Gastrocnemius medialis (tissue), 4 donors: ENCODE data around the gene RBKS. TPM values are rescaled to one million over a fixed set of nuclear protein-coding genes. Genes with fewer than 3 reads are reported as not detected.

Experiments
- ATAC-seq, 2 donors: fragments of 150-250 bp; one replicate each; pipeline ENCODE4 v1.9.1; 2016
- DNase-seq, 2 donors: peaks; one replicate each; pipeline ENCODE4 v3.0.0-alpha.2; 2019
- H3K27ac ChIP-seq, 4 donors: fragments of 200-600 bp; sonication (generic); 1 replicate in 1 of 4; 2 replicates in 3 of 4; pipeline ENCODE4 v1.5.1; 2016 to 2018; ENCODE audit warnings: mild to moderate bottlenecking in 2 of 4, moderate library complexity in 1 of 4
- H3K27me3 ChIP-seq, 3 donors: fragments of 200-600 bp; sonication (generic) in 2 of 3; 1 replicate in 1 of 3; 2 replicates in 2 of 3; pipeline versions ENCODE4 v1.5.1 to v1.6.0; 2016 to 2019; ENCODE audit warnings: mild to moderate bottlenecking in 1 of 3, moderate library complexity in 1 of 3
- H3K36me3 ChIP-seq, 2 donors: fragments of 200-600 bp; sonication (generic) in 1 of 2; one replicate each; pipeline ENCODE4 v1.5.1; 2017 to 2018
- H3K4me1 ChIP-seq, 2 donors: fragments of 200-600 bp; sonication (generic) in 1 of 2; one replicate each; pipeline ENCODE4 v1.5.1; 2016 to 2017; ENCODE audit warnings: mild to moderate bottlenecking in 2 of 2
- H3K4me3 ChIP-seq, 4 donors: fragments of 200-600 bp; sonication (generic) in 3 of 4; 1 replicate in 1 of 4; 2 replicates in 3 of 4; pipeline ENCODE4 v1.5.1; 2016 to 2019; ENCODE audit warnings: mild to moderate bottlenecking in 2 of 4
- H3K9me3 ChIP-seq, 3 donors: fragments of 200-600 bp; sonication (generic) in 2 of 3; 1 replicate in 1 of 3; 2 replicates in 2 of 3; pipeline ENCODE4 v1.5.1; 2016 to 2019
- POLR2A ChIP-seq, 2 donors: fragments of 450-650 bp; IDR thresholded peaks; one replicate each; pipeline ENCODE4 v1.6.1; 2017; ENCODE audit warnings: antibody characterized with exemption in 2 of 2, mild to moderate bottlenecking in 2 of 2, moderate library complexity in 2 of 2
- in situ Hi-C, 4 donors: fragments of 200-750 bp; cut with MboI; loops; one replicate each; pipeline versions ENCODE4 v1.15.0 to v1.8.0; 2017; ENCODE audit warnings: low sequenced_read_pairs in 4 of 4
- intact Hi-C: fragments of 100-400 bp; cut with DNase I; formaldehyde crosslinking; loops from one replicate; pipeline ENCODE4 v1.15.1; 2023; ENCODE audit warnings: low total_unique reads
- total RNA-seq, 4 donors: library from RNA; depleted of rRNA; stranded (reverse); fragments of >200 nt; gene quantifications; one replicate each; pipeline versions ENCODE4 v1.1.0 to v1.2.3, GENCODE V29; 2016
- TF ChIP-seq, protein P1 (sequence below), 5 experiments: fragments of 450-650 bp in 3 of 5; fragments of 200-600 bp in 2 of 5; sonication (generic) in 2 of 5; IDR thresholded peaks in 4 of 5; conservative IDR thresholded peaks in 1 of 5; 1 replicate in 4 of 5; 2 replicates in 1 of 5; pipeline ENCODE4 v1.5.1; 2016 to 2019; ENCODE audit warnings: antibody characterized with exemption in 5 of 5, mild to moderate bottlenecking in 3 of 5, moderate library complexity in 3 of 5

The RBKS gene
- total RNA-seq, 4 donors from 2014 or later, result 0.41 to 5.4 (median 3.0) TPM

GRCh38 chr2:27824401-27824800 lies 65.8 kb downstream of the RBKS start:
- H3K4me3 ChIP-seq, result no peak overlapping the region
- H3K4me1 ChIP-seq, result peaks cover 12 to 30% of the 10 kb centered on the region in 2 donors
- in situ Hi-C loops, result no loop called here
- no peaks in the 10 kb centered on the region for H3K27me3 ChIP-seq
- no peak for ATAC-seq
- no peak for TF ChIP-seq POLR2A (IDR thresholded peaks at IDR 0.05)
- TF ChIP-seq, protein P1, sequence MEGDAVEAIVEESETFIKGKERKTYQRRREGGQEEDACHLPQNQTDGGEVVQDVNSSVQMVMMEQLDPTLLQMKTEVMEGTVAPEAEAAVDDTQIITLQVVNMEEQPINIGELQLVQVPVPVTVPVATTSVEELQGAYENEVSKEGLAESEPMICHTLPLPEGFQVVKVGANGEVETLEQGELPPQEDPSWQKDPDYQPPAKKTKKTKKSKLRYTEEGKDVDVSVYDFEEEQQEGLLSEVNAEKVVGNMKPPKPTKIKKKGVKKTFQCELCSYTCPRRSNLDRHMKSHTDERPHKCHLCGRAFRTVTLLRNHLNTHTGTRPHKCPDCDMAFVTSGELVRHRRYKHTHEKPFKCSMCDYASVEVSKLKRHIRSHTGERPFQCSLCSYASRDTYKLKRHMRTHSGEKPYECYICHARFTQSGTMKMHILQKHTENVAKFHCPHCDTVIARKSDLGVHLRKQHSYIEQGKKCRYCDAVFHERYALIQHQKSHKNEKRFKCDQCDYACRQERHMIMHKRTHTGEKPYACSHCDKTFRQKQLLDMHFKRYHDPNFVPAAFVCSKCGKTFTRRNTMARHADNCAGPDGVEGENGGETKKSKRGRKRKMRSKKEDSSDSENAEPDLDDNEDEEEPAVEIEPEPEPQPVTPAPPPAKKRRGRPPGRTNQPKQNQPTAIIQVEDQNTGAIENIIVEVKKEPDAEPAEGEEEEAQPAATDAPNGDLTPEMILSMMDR (IDR thresholded peaks at IDR 0.05 in 4 of 5, conservative IDR thresholded peaks at IDR 0.05 in 1 of 5), result no peak
- H3K9me3 ChIP-seq, result no peaks in the 10 kb centered on the region
- peak overlapping the region in 1 of 4 donors; percentile 79 for H3K27ac ChIP-seq
- intact Hi-C loops, result no loop called here
- DNase-seq, result no peak
- H3K36me3 ChIP-seq, result no peaks in the 10 kb centered on the region

- Histone ChIP-seq H3K27ac (peak overlapping the region; percentile 75 to 82 (median 78)), H3K27me3 (no peaks in the 10 kb centered on the region), H3K4me3 (peak overlapping the region in 3 of 4 donors; percentile 3 to 43 (median 33)), H3K9me3 (no peaks in the 10 kb centered on the region), H3K4me1 (peaks cover 12 to 30% of the 10 kb centered on the region in 2 donors), H3K36me3 (no peaks in the 10 kb centered on the region)
- no peak for TF ChIP-seq POLR2A (IDR thresholded peaks at IDR 0.05)
- TF ChIP-seq, protein P1 (IDR thresholded peaks at IDR 0.05 in 4 of 5, conservative IDR thresholded peaks at IDR 0.05 in 1 of 5), result peak; percentile 46 to 64 (median 55)
- in situ Hi-C loops, result no loop called here
- intact Hi-C loops, result loop anchor here (1.0 to 2.0 kb wide), 2 partner anchors 69 to 121 kb away; no protein-coding TSS in a partner anchor
- DNase-seq, result peak; percentile 27 to 50
- ATAC-seq, result peak; percentile 71 to 74
These were observed 66.6 kb downstream of the RBKS start for GRCh38 chr2:27823569-27823968.

DNA sequence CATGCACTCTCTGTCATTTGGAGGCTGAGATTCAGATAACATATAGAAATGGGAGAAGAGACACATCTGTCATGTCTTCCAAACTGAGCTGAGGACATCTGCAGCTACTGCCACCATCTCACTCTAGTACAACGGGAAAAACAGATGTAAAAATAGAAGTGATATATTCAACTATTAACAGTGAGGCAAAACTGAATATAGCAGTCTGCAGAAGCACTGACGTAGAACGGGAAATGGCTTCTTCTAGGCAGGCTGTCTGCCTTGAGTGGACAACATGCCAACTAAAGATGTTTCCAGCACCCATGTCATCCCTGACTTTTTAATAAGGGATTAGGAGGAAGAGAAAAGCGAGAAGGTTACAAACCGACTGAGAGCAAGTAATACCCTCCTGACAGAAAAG lies 67.1 kb downstream of the RBKS start:
- intact Hi-C loops, result loop anchor here (1.0 to 2.0 kb wide), 2 partner anchors 69 to 120 kb away; no protein-coding TSS in a partner anchor
- H3K4me3 ChIP-seq, result peak overlapping the region in 3 of 4 donors; percentile 3 to 43 (median 33)
- no peaks in the 10 kb centered on the region for H3K27me3 ChIP-seq
- H3K9me3 ChIP-seq, result no peaks in the 10 kb centered on the region
- no peaks in the 10 kb centered on the region for H3K36me3 ChIP-seq
- in situ Hi-C loops, result no loop called here
- ATAC-seq (peak; percentile 79 to 85), DNase-seq (no peak)
- peak overlapping the region; percentile 75 to 82 (median 78) for H3K27ac ChIP-seq
- peaks cover 12 to 30% of the 10 kb centered on the region in 2 donors for H3K4me1 ChIP-seq
- TF ChIP-seq, protein P1 (IDR thresholded peaks at IDR 0.05 in 4 of 5, conservative IDR thresholded peaks at IDR 0.05 in 1 of 5), result no peak
- TF ChIP-seq POLR2A (IDR thresholded peaks at IDR 0.05), result no peak

- in situ Hi-C loops, result no loop called here
- no peak for TF ChIP-seq POLR2A (IDR thresholded peaks at IDR 0.05)
- TF ChIP-seq, protein P1 (IDR thresholded peaks at IDR 0.05 in 4 of 5, conservative IDR thresholded peaks at IDR 0.05 in 1 of 5), result no peak
- intact Hi-C loops, result loop anchor here (2.0 kb wide), 1 partner anchor 119 kb away; no protein-coding TSS in a partner anchor
- H3K27me3 ChIP-seq, result no peaks in the 10 kb centered on the region
- DNase-seq (peak; percentile 47 to 73), ATAC-seq (peak; percentile 91 to 92)
- H3K27ac ChIP-seq, result peak overlapping the region; percentile 75 to 82 (median 78)
- H3K4me3 ChIP-seq, result no peak overlapping the region
- peaks cover 12 to 30% of the 10 kb centered on the region in 2 donors for H3K4me1 ChIP-seq
- H3K36me3 ChIP-seq, result no peaks in the 10 kb centered on the region
- no peaks in the 10 kb centered on the region for H3K9me3 ChIP-seq
These were observed 68.1 kb downstream of the RBKS start for GRCh38 chr2:27822049-27822448.
